ENCODE results near the gene GRB10.

DNA sequence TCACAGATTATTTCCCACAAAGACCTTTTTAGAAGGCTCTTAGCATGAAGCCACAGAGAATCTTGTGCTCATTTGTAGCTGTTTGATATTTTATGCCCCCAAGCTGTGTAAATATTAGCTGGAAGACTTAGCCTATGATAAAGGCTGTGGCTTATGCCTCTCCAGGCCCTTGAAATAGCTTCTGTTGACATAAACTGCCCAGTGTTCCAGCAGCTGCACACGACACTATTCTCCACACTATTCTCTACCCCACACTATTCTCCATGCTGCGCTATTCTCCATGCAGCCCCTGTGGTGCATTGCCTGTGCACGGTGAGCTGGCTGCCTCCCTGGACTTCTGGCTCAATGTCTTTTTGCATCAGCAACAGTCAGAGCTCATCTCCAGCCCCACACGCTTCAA lies 230.6 kb downstream of the GRB10 start:
- TF ChIP-seq, protein P1, sequence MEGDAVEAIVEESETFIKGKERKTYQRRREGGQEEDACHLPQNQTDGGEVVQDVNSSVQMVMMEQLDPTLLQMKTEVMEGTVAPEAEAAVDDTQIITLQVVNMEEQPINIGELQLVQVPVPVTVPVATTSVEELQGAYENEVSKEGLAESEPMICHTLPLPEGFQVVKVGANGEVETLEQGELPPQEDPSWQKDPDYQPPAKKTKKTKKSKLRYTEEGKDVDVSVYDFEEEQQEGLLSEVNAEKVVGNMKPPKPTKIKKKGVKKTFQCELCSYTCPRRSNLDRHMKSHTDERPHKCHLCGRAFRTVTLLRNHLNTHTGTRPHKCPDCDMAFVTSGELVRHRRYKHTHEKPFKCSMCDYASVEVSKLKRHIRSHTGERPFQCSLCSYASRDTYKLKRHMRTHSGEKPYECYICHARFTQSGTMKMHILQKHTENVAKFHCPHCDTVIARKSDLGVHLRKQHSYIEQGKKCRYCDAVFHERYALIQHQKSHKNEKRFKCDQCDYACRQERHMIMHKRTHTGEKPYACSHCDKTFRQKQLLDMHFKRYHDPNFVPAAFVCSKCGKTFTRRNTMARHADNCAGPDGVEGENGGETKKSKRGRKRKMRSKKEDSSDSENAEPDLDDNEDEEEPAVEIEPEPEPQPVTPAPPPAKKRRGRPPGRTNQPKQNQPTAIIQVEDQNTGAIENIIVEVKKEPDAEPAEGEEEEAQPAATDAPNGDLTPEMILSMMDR (conservative IDR thresholded peaks at IDR 0.05) = no peak
- TF ChIP-seq EZH2 (IDR thresholded peaks at IDR 0.05; ENCODE audit: low read depth) = no peak
